ENCODE measurements around the gene GNB3. TPM values are rescaled to one million over a fixed set of nuclear protein-coding genes. Genes with fewer than 3 reads are reported as not detected.
A peak's percentile ranks its signal among the peaks of the same experiment; 100 is the strongest.

GNB3 gene
- total and polyA plus RNA-seq, 2 donors (not counting 3 experiments of a cell fraction or from before 2014, with no cell fraction given) = 9.4 to 12.0 TPM

DNA sequence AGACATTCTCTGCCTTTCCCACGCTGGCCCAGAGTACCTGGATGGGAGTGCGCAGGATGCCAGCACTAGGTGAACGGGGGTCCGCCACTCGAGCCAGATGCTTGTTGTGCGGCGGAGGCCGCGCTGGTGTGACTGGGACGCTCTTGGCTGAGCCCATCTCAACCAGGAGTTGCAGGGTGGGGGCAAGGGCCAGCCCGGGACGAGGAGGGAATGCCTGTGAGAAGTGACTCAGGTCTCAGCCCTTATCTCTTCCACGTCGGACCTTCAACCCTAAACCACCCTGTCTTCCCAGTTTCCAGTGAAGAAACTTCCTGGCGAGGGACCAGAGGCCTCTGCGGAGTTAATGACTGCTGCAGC lies 10.0 kb downstream of the GNB3 start:
- Histone ChIP-seq H3K27ac (ENCODE audit: insufficient read depth, low read depth, low read length) (no peak overlapping the region), H3K4me3 (replicated peaks in 1 of 3; ENCODE audit: insufficient read depth in 1 of 3, low read depth in 1 of 3, low read length in 3 of 3) (peak overlapping the region; percentile 34 to 70 (median 38)), H3K4me2 (ENCODE audit: insufficient read depth, low read length) (peak overlapping the region; percentile 74), H3K79me2 (ENCODE audit: control insufficient read depth, insufficient read depth, low read length) (peaks cover 42% of the 10 kb centered on the region), H4K20me1 (replicated peaks; ENCODE audit: control insufficient read depth, extremely low read depth, insufficient read depth, low read length) (no peaks in the 10 kb centered on the region), H3K9me3 (replicated peaks; ENCODE audit: control insufficient read depth, insufficient read depth, low read length) (no peaks in the 10 kb centered on the region), H2AFZ (ENCODE audit: low read depth, low read length) (no peak overlapping the region), H3K4me1 (ENCODE audit: control insufficient read depth, extremely low read depth, insufficient read depth, low read length) (peaks cover 24% of the 10 kb centered on the region), H3K27me3 (ENCODE audit: control insufficient read depth in 2 of 2, insufficient read depth in 2 of 2, low read length in 2 of 2) (no peaks in the 10 kb centered on the region), H3K36me3 (ENCODE audit: control insufficient read depth in 2 of 2, extremely low read depth in 1 of 2, insufficient read depth in 2 of 2, low read length in 2 of 2) (peaks cover 12 to 20% of the 10 kb centered on the region in 2 experiments), H3K9me1 (replicated peaks; ENCODE audit: control insufficient read depth, extremely low read depth, insufficient read depth, low read length) (no peaks in the 10 kb centered on the region), H3K9ac (replicated peaks; ENCODE audit: extremely low read depth, insufficient read depth, low read length) (peak overlapping the region; percentile 37)
- POLR2A ChIA-PET = interaction anchor here (1.1 to 3.2 kb wide), 3 partner anchors 9 to 127 kb away, joined by 3 to 48 read pairs (median 7); partner anchors contain the start of genes COPS7A and TPI1
- no peak for TF ChIP-seq POLR2AphosphoS5 (IDR thresholded peaks at IDR 0.05; ENCODE audit: insufficient read depth, low read depth, low read length)
- no peak for TF ChIP-seq FOS (IDR thresholded peaks at IDR 0.05; ENCODE audit: borderline replicate concordance, insufficient read depth, low read length)
- TF ChIP-seq CTCF (IDR thresholded peaks at IDR 0.05; ENCODE audit: extremely low read depth in 1 of 2, insufficient read depth in 1 of 2, low read depth in 1 of 2, low read length in 2 of 2) = no peak
- BruUV-seq (replicated peaks) = TSS peak; percentile 53
- CTCF ChIA-PET = interaction anchor here (0.7 to 4.6 kb wide), 6 partner anchors 9 to 231 kb away, joined by 3 to 30 read pairs (median 18); partner anchors contain the start of genes GNB3, MLF2, SPSB2 and TPI1
- no peak for FAIRE-seq
- no peak for DNase-seq (ENCODE audit: low read depth, low spot score)
- intact Hi-C loops (cut with micrococcal nuclease) (loop anchor here (1.0 to 2.0 kb wide), 2 partner anchors 16 to 97 kb away; partner anchors contain the start of gene MLF2), dilution Hi-C loops (cut with MboI; ENCODE audit: extremely low pct_ligation_motif_present, low sequenced_read_pairs) (no loop called here)

Measured in endothelial cell of umbilical vein (primary cell).